Endothelial cell (in vitro differentiated cells): ENCODE measurements around the gene KCNE4. TPM values are rescaled to one million over a fixed set of nuclear protein-coding genes. Genes with fewer than 3 reads are reported as not detected.

Experiments used
- DNase-seq: peaks from one replicate; pipeline ENCODE4 v3.0.0; 2021; ENCODE audit warnings: low spot score
- H3K27ac Mint-ChIP-seq: one replicate; pipeline ENCODE4 v1.8.0; 2021; ENCODE audit warnings: mixed read lengths, inconsistent platforms; ENCODE audit not compliant: unreplicated experiment
- H3K27me3 Mint-ChIP-seq: one replicate; pipeline ENCODE4 v1.8.0; 2021; ENCODE audit warnings: mild to moderate bottlenecking, moderate library complexity, mixed read lengths, inconsistent platforms; ENCODE audit not compliant: unreplicated experiment
- H3K36me3 Mint-ChIP-seq: one replicate; pipeline ENCODE4 v1.8.0; 2021; ENCODE audit warnings: mild to moderate bottlenecking, low read depth, mixed read lengths, inconsistent platforms; ENCODE audit not compliant: unreplicated experiment
- H3K4me1 Mint-ChIP-seq: one replicate; pipeline ENCODE4 v1.8.0; 2021; ENCODE audit warnings: mild to moderate bottlenecking, mixed read lengths, inconsistent platforms; ENCODE audit not compliant: unreplicated experiment
- H3K4me3 Mint-ChIP-seq: one replicate; pipeline ENCODE4 v1.8.0; 2021; ENCODE audit warnings: mild to moderate bottlenecking, mixed read lengths, inconsistent platforms; ENCODE audit not compliant: unreplicated experiment
- H3K9me3 Mint-ChIP-seq: one replicate; pipeline ENCODE4 v1.8.0; 2021; ENCODE audit warnings: mixed read lengths, inconsistent platforms; ENCODE audit not compliant: unreplicated experiment
- CTCF ChIP-seq: fragments of 200-600 bp; sonication (generic); IDR thresholded peaks from one replicate; pipeline ENCODE4 v1.5.0; 2021; ENCODE audit warnings: antibody characterized with exemption; ENCODE audit not compliant: unreplicated experiment
- total RNA-seq: library from RNA; stranded (reverse); fragmentation: NEBNext Ultra II Directional; extraction: Animal tissue kit (Norgen Biotek cat#: 25700); gene quantifications from one replicate; pipeline ENCODE4 v1.2.1, GENCODE V29; 2021; ENCODE audit not compliant: unreplicated experiment

KCNE4 gene
- total RNA-seq, 1 donor from 2014 or later: 0.46 TPM

- no peak for DNase-seq
- TF ChIP-seq CTCF: no peak
- H3K4me1 Mint-ChIP-seq: peaks cover 3% of the 10 kb centered on the region
- no peak overlapping the region for H3K4me3 Mint-ChIP-seq
- no peak overlapping the region for H3K27ac Mint-ChIP-seq
- peaks cover 10% of the 10 kb centered on the region for H3K36me3 Mint-ChIP-seq
- H3K9me3 Mint-ChIP-seq: peaks cover 5% of the 10 kb centered on the region
- peaks cover 1% of the 10 kb centered on the region for H3K27me3 Mint-ChIP-seq
Measured at GRCh38 chr2:223032187-223033142, 19.5 kb upstream of the KCNE4 start.

GRCh38 chr2:223034221-223034975 is 17.6 kb upstream of the KCNE4 start:
- Mint-ChIP-seq H3K9me3 (peaks cover 5% of the 10 kb centered on the region), H3K27ac (no peak overlapping the region), H3K4me1 (peaks cover 5% of the 10 kb centered on the region), H3K4me3 (no peak overlapping the region), H3K36me3 (peaks cover 10% of the 10 kb centered on the region), H3K27me3 (peaks cover 3% of the 10 kb centered on the region)
- TF ChIP-seq CTCF: no peak
- DNase-seq: no peak

- peaks cover 2% of the 10 kb centered on the region for H3K27me3 Mint-ChIP-seq
- H3K9me3 Mint-ChIP-seq: peaks cover 5% of the 10 kb centered on the region
- no peak for DNase-seq
- H3K4me1 Mint-ChIP-seq: peaks cover 7% of the 10 kb centered on the region
- H3K36me3 Mint-ChIP-seq: peaks cover 9% of the 10 kb centered on the region
- no peak overlapping the region for H3K4me3 Mint-ChIP-seq
- no peak overlapping the region for H3K27ac Mint-ChIP-seq
- no peak for TF ChIP-seq CTCF
Measured at GRCh38 chr2:223036790-223037444, 15.1 kb upstream of the KCNE4 start.

- H3K27ac Mint-ChIP-seq: no peak overlapping the region
- no peak for DNase-seq
- peaks cover 2% of the 10 kb centered on the region for H3K27me3 Mint-ChIP-seq
- peaks cover 7% of the 10 kb centered on the region for H3K4me1 Mint-ChIP-seq
- no peak for TF ChIP-seq CTCF
- H3K36me3 Mint-ChIP-seq: peaks cover 4% of the 10 kb centered on the region
- no peak overlapping the region for H3K4me3 Mint-ChIP-seq
- H3K9me3 Mint-ChIP-seq: peaks cover under 1% of the 10 kb centered on the region
Measured at GRCh38 chr2:223037445-223037800, 14.6 kb upstream of the KCNE4 start.
